ENCODE data around the gene MRTFB.

Gene MRTFB

GRCh38 chr16:14186795-14187221, 115.7 kb downstream of the MRTFB start:
- DNase-seq (ENCODE audit: low spot score): no peak

- no peak for DNase-seq (ENCODE audit: low spot score)
These were observed 116.6 kb downstream of the MRTFB start for GRCh38 chr16:14187517-14188338.

DNA sequence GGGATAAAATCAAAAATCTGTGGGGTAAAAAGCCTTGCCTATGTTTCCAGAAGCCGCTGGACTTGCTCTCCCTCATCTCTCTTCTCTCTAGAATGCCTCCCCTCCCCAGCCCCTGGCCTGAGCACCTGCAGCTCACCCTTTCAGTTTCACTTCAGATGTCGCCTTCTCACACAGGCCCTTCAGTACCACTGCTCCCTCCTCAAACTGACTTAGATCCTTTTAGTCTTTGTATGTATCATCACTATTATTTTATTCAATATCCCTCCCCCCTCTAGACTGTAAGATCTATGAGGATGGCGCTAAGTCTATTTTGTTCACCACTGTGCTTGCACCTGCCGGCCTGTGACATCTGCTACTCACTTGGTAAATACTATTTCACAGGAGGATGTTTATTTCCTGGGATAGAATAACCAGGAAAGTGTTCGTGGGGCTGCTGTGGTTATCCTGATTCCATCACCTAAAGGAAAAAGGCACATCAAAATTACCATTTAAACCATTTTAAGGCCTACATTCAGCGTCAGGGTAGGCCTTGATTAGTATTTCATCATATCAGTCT, 122.3 kb downstream of the MRTFB start:
- DNase-seq (ENCODE audit: low spot score): no peak

DNA sequence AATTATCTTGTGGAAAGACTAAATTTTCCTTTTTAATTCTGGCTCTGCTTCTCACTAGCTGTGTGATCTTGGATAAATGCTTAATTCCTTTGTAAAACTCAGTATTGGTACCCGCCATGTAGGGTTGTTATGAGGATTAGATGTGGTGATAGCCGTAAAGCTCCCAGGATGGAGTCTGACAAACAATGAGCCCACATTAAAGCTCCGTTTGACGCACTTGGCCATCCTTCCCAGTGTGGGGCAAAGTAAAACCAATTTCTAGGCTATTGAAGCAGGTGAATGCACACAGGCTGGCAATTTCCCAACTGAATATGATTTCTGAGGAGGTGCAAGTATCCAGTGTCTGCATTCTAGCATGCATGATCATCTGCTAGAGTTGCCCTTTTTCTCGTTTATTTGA, 123.6 kb downstream of the MRTFB start:
- no peak for DNase-seq (ENCODE audit: low spot score)

DNA sequence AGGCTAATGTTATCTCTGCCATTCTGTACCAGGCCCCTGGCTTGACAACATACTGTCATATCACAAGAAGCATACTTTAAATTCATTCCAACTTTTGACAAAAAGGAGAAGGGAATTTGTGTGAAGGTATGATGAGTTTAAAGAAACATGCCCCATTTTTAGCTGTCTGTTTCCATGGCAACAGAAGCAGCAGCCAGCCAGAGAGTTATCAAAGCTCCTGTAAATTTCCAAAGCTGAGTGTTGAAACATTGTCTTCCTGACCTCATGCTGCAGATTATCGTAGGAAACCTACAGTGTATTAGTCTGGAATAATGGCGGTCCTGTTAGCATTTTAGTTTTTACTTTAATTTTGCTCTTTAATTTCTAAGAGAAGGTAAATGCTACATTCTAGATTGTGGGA, 124.9 kb downstream of the MRTFB start:
- DNase-seq (ENCODE audit: low spot score): no peak

GRCh38 chr16:14196539-14196938, 125.4 kb downstream of the MRTFB start:
- DNase-seq (ENCODE audit: low spot score): no peak

GRCh38 chr16:14198012-14198411, 126.9 kb downstream of the MRTFB start:
- no peak for DNase-seq (ENCODE audit: low spot score)

DNA sequence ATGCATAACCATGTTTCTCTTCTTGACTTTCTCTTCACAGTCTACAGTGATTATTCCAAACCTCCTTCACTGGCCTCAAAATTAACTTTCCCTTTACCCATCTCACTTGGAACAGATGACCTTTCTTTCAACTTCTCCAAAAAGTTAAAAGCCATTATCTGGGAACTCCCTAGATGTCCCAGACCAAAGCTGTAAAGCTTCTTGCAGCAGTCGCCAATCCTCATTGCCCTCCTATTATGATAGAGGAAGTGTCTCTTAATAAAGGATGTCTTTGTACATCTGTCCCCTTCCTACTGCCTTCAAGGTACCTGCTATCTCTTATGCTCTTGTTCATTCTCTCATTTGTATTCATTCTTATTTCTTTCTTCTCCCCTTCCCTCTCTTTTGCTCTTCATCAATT, 127.5 kb downstream of the MRTFB start:
- DNase-seq (ENCODE audit: low spot score): no peak

- no peak for DNase-seq (ENCODE audit: low spot score)
These were observed 128.1 kb downstream of the MRTFB start for GRCh38 chr16:14199199-14199598.

DNA sequence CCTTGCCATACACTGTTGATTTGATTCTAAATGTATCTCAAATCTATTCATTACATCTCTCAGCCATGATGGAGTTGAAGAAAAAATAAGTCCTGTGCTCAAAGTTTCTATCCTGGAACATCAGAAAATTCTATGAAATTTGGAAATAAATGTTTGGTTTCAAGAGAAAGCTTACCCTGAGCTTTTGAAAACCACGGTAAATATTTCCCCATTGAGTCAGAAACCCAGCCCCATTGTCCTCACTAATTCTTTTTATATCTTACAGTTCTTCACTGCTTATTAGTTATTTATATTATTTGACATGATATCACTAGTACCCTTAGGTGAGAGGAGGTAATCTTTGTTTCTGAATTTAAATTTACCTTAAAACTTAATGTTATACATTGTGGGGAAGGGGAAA, 128.5 kb downstream of the MRTFB start:
- DNase-seq (ENCODE audit: low spot score): no peak

- no peak for DNase-seq (ENCODE audit: low spot score)
These were observed 131.0 kb downstream of the MRTFB start for GRCh38 chr16:14202095-14202494.

- no peak for DNase-seq (ENCODE audit: low spot score)
These were observed 131.6 kb downstream of the MRTFB start for GRCh38 chr16:14202697-14203096.

DNA sequence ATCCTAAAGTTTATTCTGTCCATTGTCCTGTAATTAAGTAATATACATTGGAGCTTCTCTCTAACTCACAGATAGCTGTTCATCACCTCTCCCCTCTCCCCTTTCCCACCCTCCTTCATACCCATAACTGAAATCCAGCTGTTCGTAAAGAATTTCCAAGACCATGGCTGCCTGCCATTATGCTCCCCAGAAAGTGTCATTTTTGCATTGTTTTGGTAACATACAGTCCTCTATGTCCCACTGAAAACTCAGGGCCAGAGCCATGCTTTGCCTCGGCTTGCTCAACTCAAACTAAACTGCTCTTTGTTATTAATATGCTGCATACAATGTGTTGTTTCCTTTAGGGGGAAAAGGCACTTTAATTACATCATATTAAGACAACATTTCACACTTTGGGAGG, 132.0 kb downstream of the MRTFB start:
- DNase-seq (ENCODE audit: low spot score): no peak

DNA sequence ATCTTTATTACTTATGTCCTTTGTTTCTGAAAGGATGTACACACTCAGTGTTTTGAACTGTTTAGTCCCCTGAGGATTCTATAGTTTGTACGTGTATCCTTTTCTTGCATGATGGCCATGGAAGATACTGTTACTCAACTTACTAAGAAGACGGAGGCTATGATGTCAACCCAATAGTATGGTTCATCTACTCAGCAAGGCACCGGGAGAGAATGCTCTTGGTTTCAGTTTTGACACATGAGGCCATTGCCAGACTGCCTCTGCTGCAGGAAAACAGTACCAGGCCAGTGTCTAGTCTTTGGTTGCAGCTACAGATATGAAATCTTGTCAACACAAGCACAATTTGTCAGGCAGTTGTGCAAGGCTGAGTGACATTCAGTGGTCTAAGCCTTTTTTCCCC, 134.5 kb downstream of the MRTFB start:
- no peak for DNase-seq (ENCODE audit: low spot score)

GRCh38 chr16:14211856-14212543, 140.9 kb downstream of the MRTFB start:
- no peak for DNase-seq (ENCODE audit: low spot score)

- no peak for DNase-seq (ENCODE audit: low spot score)
These were observed 144.8 kb downstream of the MRTFB start for GRCh38 chr16:14215941-14216340.

DNA sequence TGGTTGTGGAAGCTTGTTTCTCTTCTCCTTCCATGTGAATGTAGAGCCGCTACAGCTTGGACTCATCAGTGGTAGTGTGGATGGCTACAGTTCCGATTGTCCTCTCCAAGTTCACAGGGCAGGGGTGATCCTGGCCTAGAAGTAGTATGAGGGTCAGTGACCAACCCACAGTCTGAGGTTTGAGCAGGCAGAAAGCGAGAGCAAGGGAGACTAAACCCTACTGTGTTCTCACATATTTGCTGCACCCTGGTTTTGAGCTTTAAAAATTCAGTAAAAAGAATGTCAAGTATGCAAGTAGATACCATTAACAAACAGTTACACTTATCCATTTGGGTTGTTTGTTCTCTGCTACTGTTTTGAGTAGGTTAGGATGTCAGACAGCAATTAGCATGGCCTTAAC, 148.9 kb downstream of the MRTFB start:
- no peak for DNase-seq (ENCODE audit: low spot score)

GRCh38 chr16:14223632-14224031, 152.5 kb downstream of the MRTFB start:
- DNase-seq (ENCODE audit: low spot score): no peak

DNA sequence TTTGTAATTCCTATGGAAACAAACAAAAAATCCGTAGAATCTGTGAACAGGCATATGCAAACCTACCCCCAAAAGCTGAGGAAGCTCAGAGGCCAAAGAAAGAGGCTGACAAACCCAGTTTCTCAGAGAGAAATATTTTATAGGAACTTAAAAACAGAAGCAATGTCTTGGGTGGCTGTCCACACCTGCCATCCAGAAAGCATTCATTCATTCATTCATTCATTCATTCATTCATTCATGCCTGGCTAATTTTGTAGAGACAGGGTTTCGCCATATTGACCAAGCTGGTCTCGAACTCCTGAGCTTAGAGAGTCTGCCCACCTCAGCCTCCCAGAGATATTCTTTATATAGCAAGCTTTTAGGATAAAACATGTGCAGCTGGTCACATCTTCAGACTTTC, 154.3 kb downstream of the MRTFB start:
- DNase-seq (ENCODE audit: low spot score): no peak

GRCh38 chr16:14232106-14232864, 161.2 kb downstream of the MRTFB start:
- no peak for DNase-seq (ENCODE audit: low spot score)

DNA sequence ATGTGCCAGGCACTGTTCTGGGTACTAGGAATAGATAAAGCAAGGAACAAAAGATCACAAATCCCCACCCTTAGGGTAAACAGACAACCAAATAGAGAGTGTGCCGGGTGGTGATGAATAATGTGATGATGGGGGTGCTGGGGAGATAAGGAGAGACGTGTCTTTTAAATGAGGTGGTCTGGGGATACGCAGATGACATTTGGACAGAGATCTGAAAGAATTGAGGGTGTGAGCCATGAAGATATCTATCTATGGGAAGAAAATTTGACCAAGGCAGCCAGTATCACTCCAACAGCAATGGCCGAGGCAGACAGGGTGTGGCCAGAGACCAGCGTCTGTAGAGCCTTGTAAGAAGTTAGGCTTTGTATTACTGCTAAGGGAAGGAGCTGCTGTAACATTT, 165.3 kb downstream of the MRTFB start:
- DNase-seq (ENCODE audit: low spot score): no peak

DNA sequence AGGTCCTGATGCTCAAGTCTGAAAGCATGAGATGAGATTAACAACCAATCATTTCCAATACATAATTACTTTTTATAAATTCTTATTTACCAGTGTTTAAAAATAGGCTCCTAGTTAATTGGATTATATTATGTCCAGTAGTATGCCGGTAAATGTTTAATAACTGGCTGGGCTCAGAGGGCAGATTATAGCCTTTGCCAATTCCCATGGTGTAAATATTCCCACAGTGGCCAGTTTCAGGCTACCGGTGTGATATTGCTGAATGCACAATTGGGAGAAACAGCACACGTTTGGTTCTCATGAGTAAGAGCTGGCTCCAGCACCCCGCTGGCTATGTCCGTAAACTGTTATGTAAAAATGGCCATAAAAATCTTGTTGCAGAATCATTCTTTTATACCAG, 167.6 kb downstream of the MRTFB start:
- DNase-seq (ENCODE audit: low spot score): no peak

DNA sequence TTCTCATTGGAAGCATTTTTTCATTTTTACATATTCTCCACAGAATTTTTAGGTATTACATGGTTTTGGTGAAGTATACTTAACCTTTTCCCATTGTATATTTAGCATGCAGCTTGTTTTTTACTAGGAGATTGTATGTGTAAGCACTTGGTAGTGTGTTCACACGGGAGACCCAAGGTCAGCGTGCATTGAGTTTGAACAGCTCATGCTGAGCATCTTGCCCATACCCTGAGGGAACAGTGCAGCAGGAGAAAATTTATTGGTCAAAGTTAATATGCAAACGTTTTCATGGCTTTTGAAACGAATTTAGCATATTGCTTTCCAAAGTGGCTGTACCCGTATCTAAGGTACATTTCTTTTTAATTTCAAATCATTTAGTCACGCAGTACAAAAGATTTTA, 168.7 kb downstream of the MRTFB start:
- no peak for DNase-seq (ENCODE audit: low spot score)

Measured in AG08396 (cell line).